HG03196 (cell line): ENCODE measurements around the gene NOX5.
"Not testable (repeated sequence)": the region's sequence is repeated elsewhere in the genome, so short reads cannot be mapped to it uniquely, and the experiment has no call there.

Experiments
- ATAC-seq: cut with Tn5 transposase; IDR thresholded peaks from one replicate; pipeline ENCODE4 v1.9.1; 2021; ENCODE audit not compliant: unreplicated experiment

Gene NOX5, protein sequence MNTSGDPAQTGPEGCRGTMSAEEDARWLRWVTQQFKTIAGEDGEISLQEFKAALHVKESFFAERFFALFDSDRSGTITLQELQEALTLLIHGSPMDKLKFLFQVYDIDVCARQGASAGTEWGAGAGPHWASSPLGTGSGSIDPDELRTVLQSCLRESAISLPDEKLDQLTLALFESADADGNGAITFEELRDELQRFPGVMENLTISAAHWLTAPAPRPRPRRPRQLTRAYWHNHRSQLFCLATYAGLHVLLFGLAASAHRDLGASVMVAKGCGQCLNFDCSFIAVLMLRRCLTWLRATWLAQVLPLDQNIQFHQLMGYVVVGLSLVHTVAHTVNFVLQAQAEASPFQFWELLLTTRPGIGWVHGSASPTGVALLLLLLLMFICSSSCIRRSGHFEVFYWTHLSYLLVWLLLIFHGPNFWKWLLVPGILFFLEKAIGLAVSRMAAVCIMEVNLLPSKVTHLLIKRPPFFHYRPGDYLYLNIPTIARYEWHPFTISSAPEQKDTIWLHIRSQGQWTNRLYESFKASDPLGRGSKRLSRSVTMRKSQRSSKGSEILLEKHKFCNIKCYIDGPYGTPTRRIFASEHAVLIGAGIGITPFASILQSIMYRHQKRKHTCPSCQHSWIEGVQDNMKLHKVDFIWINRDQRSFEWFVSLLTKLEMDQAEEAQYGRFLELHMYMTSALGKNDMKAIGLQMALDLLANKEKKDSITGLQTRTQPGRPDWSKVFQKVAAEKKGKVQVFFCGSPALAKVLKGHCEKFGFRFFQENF

GRCh38 chr15:69014454-69014853 lies at the start of gene NOX5:
Gene NOX5, plus strand, starts transcription at chr15:69014695. Its CDS starts 41 bp downstream, at chr15:69014736.
- ATAC-seq, result no peak

DNA sequence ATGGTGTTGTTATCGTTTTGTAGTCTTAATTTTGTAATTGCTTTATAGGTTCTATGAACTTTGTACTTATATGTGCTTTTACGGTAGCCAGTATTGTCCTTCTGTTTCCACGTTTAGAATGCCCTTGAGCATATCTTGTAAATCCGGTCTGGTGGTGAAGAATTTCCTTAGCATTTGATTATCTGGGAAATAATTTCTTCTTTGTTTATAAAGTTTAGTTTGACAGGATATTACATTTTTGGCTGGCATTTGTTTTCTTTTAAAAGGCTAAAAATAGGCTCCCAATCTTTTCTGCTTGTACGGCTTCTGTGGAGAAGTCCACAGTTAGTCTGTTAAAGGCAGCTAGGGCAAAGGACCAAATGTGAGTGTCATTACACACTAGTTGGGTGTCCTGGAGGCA lies 47.5 kb upstream of the NOX5 start:
- no peak for ATAC-seq

GRCh38 chr15:68967948-68968347 lies 46.5 kb upstream of the NOX5 start:
- ATAC-seq, result no peak

DNA sequence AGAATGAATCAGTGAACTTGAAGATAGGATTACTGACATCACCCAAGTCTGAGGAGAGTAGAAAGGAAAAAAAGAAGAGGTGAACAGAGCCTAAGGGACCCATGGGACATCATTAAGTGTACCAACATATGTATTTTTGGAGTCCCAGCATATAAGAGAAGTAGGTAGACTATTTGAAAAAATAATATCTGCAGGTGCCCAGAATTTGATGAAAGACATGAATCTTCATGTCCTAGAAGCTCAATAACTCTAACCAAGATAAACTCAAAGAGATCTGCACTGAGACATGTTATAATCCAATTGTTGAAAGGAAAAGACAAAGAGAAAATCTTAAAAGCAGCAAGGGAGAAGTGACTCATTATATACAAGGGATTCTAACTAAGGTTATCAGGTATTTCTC lies 45.2 kb upstream of the NOX5 start:
- ATAC-seq, result no peak

DNA sequence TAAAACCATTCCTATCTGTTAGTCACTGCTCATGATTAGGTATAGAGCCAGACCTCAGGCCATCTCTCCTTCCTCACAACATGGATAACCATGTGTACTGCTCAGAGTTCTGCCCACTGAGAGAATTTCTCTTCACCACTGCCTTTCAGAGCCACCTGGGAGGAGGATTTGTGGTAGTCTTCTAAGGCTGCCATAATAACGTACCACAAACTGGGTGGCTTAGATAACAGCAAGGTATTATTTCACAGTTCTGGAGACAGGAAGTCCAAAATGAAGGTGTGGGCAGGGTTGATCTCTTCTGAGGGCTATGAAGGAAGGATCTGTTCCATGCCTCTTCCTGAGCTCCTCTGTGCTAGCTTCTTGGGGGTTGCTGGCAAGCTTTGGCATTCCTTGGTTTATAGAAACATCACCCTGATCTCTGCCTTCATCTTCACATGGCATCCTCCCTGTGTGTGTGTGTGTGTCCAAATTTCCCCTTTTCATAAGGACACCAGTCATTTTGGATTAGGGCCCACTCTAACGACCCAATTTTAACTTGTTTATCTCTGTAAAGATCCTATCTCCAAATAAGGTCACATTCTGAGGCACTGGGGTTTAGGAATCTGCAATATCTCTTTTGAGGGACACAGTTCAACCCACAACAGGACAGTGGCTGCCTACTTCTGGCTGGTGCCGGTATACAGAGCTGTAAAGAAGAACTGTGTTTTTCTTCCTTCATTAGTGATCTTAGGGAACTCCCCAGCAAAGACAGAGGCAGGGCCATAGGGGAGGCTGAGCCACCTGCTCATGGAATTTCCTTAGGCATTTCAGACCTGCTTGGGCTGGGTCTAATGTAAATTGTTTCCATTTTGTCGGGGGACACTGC lies 42.1 kb upstream of the NOX5 start:
- ATAC-seq, result no peak

GRCh38 chr15:68975651-68976160 lies 38.8 kb upstream of the NOX5 start:
- ATAC-seq, result not testable (repeated sequence)

GRCh38 chr15:68977426-68977825 lies 37.1 kb upstream of the NOX5 start:
- ATAC-seq, result not testable (repeated sequence)

- ATAC-seq, result no peak
These were observed 35.5 kb upstream of the NOX5 start for GRCh38 chr15:68979006-68979405.

DNA sequence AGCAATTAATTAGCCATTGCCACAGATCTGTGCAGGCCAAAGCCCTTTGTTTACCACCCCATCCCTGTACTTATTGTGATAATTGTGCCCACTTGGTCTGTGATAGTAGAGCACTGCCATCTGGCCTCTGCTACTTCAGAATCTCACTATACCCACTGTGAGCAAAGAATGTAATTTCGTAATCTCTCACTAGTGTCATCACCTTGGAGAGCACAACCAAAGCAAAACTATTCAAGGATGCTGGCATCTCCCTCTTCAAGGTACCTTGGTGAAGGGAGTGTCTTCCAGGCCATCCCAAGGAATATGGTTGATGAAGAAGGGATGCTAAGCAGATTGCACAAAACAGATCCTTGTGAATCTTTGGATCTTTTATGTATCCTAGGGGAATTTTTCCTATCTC lies 34.7 kb upstream of the NOX5 start:
- ATAC-seq, result no peak

DNA sequence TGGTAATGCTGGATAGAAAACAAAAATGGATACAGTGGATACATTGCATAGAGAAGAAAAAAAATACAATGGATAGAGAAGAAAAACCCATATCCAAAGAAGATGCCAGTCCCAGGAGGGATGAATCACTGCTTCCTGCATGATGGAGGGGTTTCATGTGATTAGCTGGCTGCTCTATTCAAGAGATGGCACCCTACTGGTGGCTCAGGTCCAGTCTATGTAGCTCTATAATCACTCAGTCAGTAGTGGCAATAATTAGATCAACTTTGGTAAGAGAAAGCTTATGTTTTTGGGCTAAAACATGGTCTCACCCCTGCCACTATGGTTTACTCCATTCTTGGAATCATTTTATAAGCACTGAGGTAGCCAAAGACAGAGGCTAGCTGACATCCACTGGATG lies 33.7 kb upstream of the NOX5 start:
- no peak for ATAC-seq

DNA sequence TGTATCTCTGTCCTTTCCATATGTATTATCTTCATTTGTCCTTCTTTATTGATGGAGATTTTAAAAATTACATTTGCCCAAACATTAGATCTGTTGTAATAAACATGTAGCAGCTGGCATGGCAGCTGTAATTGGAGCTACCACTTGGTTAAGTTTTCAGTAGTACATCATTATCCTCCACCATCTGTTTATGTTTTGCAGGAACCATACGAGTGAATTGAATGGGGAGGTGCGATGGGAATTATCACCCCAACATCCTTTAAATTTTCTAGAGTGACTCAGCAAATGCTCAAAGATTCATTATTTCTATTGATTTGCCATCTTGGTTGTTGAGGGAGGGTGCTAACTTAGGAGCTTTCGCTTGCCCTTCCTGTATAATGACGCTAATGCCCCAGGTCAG lies 32.6 kb upstream of the NOX5 start:
- no peak for ATAC-seq

DNA sequence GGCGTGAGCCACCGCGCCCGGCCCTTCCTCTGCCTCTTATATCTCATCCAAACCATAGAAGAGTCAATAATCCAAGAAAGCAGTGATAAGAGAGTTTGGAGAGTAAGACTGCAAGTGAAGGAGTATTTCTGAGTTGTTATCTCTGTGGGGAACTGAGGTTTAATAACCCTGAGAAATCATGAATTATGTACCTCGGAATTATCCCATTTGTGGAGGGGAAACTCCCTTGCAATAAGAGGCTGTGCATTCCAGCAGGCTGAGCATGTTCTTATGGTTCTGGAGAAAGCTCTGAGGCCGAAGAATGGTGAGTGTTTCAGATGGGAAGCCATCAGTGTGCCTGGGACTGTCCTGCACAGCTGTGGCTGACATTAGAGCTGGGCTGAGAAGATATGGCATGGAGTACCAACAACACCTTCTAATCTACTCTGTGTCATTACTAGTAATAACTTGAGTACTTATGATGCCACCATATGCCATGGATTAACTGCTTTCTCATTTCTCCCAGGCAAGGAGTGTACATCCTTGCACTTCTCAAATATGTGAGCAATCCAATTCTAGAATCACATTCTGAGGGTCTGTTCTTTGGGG lies 31.4 kb upstream of the NOX5 start:
- no peak for ATAC-seq

- ATAC-seq, result no peak
These were observed 30.5 kb upstream of the NOX5 start for GRCh38 chr15:68983961-68984481.

GRCh38 chr15:68984586-68984985 lies 29.9 kb upstream of the NOX5 start:
- ATAC-seq, result no peak

DNA sequence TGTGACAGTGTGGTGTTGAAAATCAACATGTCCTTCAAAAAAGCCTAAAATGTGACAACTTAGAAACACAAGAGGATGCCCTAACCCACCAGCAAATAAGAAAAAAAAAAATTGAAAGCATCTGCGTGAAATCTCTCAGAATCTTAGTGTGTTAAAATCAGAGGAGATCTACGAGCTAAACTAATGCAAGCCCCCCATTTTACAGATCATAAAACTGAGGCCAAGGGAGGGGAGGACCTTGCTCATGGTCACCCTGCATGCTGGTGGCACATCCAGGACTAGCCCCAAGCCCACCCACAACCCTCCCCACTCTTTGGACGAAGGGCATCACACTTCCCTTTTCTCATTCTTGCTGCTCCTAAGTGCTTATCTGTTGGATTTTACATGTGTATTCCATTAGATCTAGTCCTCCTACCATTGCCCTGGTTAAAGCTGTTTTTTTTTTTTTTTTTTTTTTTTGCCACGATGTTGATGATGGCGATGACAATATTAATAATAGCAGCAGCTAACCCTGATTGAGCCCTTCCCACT lies 29.1 kb upstream of the NOX5 start:
- no peak for ATAC-seq

DNA sequence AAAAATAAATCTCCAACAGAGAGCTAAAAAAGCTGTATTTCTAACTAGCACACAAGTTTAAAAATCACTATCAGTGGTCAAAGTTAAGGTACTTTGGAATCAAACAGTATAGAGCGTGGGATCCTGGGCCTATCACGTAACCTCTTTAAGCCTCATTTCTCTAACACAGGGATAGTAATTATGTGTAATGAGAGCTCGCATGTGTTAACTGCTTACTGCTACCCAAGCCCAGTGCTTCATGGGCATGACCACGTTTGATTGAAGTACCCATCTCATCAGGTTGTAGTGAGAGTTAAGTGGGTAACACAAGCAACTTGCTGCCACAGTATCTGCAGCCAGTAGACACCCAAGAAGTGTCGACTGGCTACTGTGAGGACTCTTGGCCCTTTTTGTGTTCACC lies 28.2 kb upstream of the NOX5 start:
- ATAC-seq, result no peak

- ATAC-seq, result no peak
These were observed 27.4 kb upstream of the NOX5 start for GRCh38 chr15:68987120-68987519.

- no peak for ATAC-seq
These were observed 26.8 kb upstream of the NOX5 start for GRCh38 chr15:68987676-68988075.

- no peak for ATAC-seq
These were observed 24.8 kb upstream of the NOX5 start for GRCh38 chr15:68989541-68990230.
